ENCODE measurements around the gene MAN2C1. TPM values are rescaled to one million over a fixed set of nuclear protein-coding genes. Genes with fewer than 3 reads are reported as not detected.

MAN2C1 gene
- total and polyA plus RNA-seq, 11 donors = 61.3 to 150 (median 111) TPM

DNA sequence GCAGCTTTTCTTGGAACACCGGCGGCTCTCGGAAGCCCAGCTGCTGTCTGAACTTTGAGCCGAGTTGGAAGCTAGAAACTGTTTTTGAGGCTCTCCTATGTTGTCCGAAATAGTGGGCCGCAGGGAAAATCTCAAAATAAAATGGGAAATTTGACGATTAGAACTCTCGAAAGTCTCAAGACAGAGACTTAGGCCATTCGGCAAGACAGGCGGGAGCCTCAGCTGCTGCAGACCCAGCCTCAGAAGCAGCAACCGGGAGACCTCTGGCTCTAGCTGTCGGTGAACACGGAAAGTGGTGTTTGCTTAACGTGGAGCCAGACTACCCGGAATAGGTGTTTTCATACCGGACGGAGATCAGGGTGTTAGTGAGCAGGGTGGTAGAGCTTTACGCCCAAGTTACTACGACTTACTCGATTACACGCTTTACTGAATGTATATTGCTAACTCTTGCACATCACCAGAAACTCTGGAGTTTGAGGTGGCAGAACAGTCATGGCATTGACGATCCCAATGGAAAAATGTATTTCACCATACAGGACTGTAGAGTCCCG lies 357 bp upstream of the MAN2C1 start:
- TF ChIP-seq, protein P1, sequence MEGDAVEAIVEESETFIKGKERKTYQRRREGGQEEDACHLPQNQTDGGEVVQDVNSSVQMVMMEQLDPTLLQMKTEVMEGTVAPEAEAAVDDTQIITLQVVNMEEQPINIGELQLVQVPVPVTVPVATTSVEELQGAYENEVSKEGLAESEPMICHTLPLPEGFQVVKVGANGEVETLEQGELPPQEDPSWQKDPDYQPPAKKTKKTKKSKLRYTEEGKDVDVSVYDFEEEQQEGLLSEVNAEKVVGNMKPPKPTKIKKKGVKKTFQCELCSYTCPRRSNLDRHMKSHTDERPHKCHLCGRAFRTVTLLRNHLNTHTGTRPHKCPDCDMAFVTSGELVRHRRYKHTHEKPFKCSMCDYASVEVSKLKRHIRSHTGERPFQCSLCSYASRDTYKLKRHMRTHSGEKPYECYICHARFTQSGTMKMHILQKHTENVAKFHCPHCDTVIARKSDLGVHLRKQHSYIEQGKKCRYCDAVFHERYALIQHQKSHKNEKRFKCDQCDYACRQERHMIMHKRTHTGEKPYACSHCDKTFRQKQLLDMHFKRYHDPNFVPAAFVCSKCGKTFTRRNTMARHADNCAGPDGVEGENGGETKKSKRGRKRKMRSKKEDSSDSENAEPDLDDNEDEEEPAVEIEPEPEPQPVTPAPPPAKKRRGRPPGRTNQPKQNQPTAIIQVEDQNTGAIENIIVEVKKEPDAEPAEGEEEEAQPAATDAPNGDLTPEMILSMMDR (IDR thresholded peaks at IDR 0.05) = no peak
- no peak for TF ChIP-seq POLR2A (IDR thresholded peaks at IDR 0.05)
- Histone ChIP-seq H3K36me3 (peaks cover 0 to 77% (median 67%) of the 10 kb centered on the region in 9 donors), H3K4me3 (peak overlapping the region; percentile 63 to 100 (median 86)), H3K4me1 (peaks cover 0 to 23% (median 16%) of the 10 kb centered on the region in 12 donors), H3K27ac (peak overlapping the region; percentile 92 to 100 (median 98)), H3K9me3 (no peaks in the 10 kb centered on the region), H3K27me3 (no peaks in the 10 kb centered on the region)
- 6 to 8% (median 7%) methylated on average over 18 to 23 of the region's 23 CpGs for WGBS, 4 donors
- ATAC-seq = peak in 3 of 4 donors; percentile 1 to 5 (median 1)
- DNase-seq = no peak
- intact Hi-C loops (cut with DNase I) = loop anchor here in 8 of 10 donors (1.0 to 10.0 kb wide), 10 partner anchors 34 to 434 kb away; partner anchors contain the start of genes SIN3A (in 7 of the 8), IMP3 (in 1 of the 8), SNUPN (in 1 of the 8) and SNX33 (in 1 of the 8)

DNA sequence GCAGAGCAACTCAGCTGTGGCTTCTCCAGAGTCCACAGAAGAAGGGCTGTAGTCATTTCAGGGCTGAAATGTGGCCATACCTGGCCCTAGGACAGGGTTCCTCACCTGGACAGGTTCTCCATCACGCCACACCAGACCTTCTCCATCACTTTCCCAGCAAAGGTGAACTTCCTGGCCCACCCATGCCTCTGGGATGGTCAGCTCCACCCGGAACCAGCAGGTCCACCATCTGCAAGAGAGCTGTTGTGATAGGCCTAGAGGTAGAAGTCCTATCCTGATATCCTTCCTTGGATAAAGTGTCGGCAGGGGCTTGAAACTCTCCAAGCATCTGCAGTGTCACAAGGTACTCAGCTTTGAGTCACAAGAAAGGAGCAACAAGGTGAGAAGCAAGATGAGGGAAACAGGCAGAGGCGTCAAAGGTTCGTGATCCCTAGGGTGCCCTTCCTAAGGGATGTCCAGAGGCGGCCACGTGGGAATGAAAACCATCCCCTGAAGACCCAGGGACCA lies 948 bp downstream of the MAN2C1 start:
- peak in 1 of 4 donors; percentile 0 for ATAC-seq

DNA sequence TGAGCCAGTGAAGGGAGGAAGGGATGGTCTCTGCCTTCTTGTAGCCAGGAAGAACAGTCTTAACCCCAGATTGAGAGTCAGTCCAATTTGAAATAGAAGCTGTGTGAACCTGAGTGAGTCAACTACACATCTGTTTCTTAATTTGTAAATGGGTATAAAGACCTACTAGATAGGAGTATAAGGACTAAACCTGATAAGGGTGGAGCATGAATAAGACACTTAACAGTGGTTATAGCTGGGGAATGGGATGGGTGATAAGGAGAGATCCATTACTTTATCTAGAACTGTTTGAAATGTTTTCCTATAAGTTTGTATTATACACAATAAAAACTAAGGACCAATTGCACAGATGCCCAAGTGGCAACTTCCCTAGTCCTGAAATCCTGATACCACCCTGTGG lies 1.4 kb downstream of the MAN2C1 start:
- TF ChIP-seq, protein P1 (IDR thresholded peaks at IDR 0.05) = no peak
- no peak for TF ChIP-seq POLR2A (IDR thresholded peaks at IDR 0.05)
- peak overlapping the region in 2 of 12 donors; percentile 99 to 100 for H3K27ac ChIP-seq
- no peaks in the 10 kb centered on the region for H3K9me3 ChIP-seq
- H3K27me3 ChIP-seq = no peaks in the 10 kb centered on the region
- peak overlapping the region in 2 of 12 donors; percentile 81 to 94 for H3K4me3 ChIP-seq
- no peak for DNase-seq
- ATAC-seq = no peak
- intact Hi-C loops (cut with DNase I) = loop anchor here in 8 of 10 donors (5.0 to 10.0 kb wide), 7 partner anchors 85 to 435 kb away; partner anchors contain the start of genes SIN3A (in 6 of the 8), IMP3 (in 1 of the 8) and SNX33 (in 1 of the 8)
- peaks cover 0 to 78% (median 67%) of the 10 kb centered on the region in 9 donors for H3K36me3 ChIP-seq
- H3K4me1 ChIP-seq = peaks cover 0 to 23% (median 16%) of the 10 kb centered on the region in 12 donors

More for the DNA sequence above, 948 bp downstream of the MAN2C1 start:
- Histone ChIP-seq H3K9me3 (no peaks in the 10 kb centered on the region), H3K27me3 (no peaks in the 10 kb centered on the region), H3K36me3 (peaks cover 0 to 78% (median 67%) of the 10 kb centered on the region in 9 donors), H3K4me1 (peaks cover 0 to 23% (median 16%) of the 10 kb centered on the region in 12 donors), H3K4me3 (peak overlapping the region; percentile 63 to 100 (median 86)), H3K27ac (peak overlapping the region in 11 of 12 donors; percentile 96 to 100 (median 98))
- 39 to 44% (median 41%) methylated on average over 7 of the region's 7 CpGs for WGBS, 4 donors
- intact Hi-C loops (cut with DNase I) = loop anchor here in 8 of 10 donors (5.0 to 10.0 kb wide), 7 partner anchors 85 to 435 kb away; partner anchors contain the start of genes SIN3A (in 6 of the 8), IMP3 (in 1 of the 8) and SNX33 (in 1 of the 8)
- TF ChIP-seq POLR2A (IDR thresholded peaks at IDR 0.05) = no peak
- TF ChIP-seq, protein P1 (IDR thresholded peaks at IDR 0.05) = no peak
- no peak for DNase-seq

GRCh38 chr15:75366163-75366562 lies 2.2 kb downstream of the MAN2C1 start:
- Histone ChIP-seq H3K4me1 (peaks cover 0 to 23% (median 16%) of the 10 kb centered on the region in 12 donors), H3K27me3 (no peaks in the 10 kb centered on the region), H3K4me3 (no peak overlapping the region), H3K27ac (no peak overlapping the region), H3K36me3 (peaks cover 0 to 78% (median 67%) of the 10 kb centered on the region in 9 donors), H3K9me3 (no peaks in the 10 kb centered on the region)
- no peak for ATAC-seq
- WGBS, 4 donors = 93 to 97% (median 95%) methylated on average over 3 of the region's 3 CpGs
- intact Hi-C loops (cut with DNase I) = loop anchor here in 8 of 10 donors (5.0 to 10.0 kb wide), 7 partner anchors 86 to 436 kb away; partner anchors contain the start of genes SIN3A (in 6 of the 8), IMP3 (in 1 of the 8) and SNX33 (in 1 of the 8)
- TF ChIP-seq, protein P1 (IDR thresholded peaks at IDR 0.05) = no peak
- no peak for TF ChIP-seq POLR2A (IDR thresholded peaks at IDR 0.05)
- DNase-seq = no peak

All from heart left ventricle (tissue), 16 donors.